GM23338 (cell line): ENCODE data around the gene RBFOX1. TPM values are rescaled to one million over a fixed set of nuclear protein-coding genes. Genes with fewer than 3 reads are reported as not detected.

Experiments used
- ATAC-seq: fragments of 200-7000 bp; cut with Tn5 transposase; 3 replicates; pipeline ENCODE4 v1.9.1; 2020
- DNase-seq: peaks from one replicate; pipeline ENCODE4 v3.0.0-alpha.2; 2015; ENCODE audit warnings: low spot score
- H2AFZ ChIP-seq: fragments of 200-600 bp; sonication (generic); 2 replicates; pipeline ENCODE4 v1.8.0; 2016; ENCODE audit warnings: antibody characterized with exemption, mild to moderate bottlenecking, moderate library complexity
- H3F3A ChIP-seq: fragments of 200-600 bp; sonication (generic); replicated peaks from 2 replicates; pipeline ENCODE4 v1.8.0; 2017; ENCODE audit warnings: antibody characterized with exemption, mixed run types, low read depth
- H3K27ac ChIP-seq: fragments of 200-600 bp; sonication (generic); 2 replicates; pipeline ENCODE4 v1.6.1; 2016; ENCODE audit warnings: low read depth
- H3K27me3 ChIP-seq: fragments of 200-600 bp; sonication (generic); 2 replicates; pipeline ENCODE4 v1.8.0; 2016; ENCODE audit warnings: mild to moderate bottlenecking, mixed run types, moderate library complexity; ENCODE audit not compliant: insufficient read depth
- H3K36me3 ChIP-seq: fragments of 200-600 bp; sonication (generic); 2 replicates; pipeline ENCODE4 v1.8.0; 2016; ENCODE audit warnings: mild to moderate bottlenecking; ENCODE audit not compliant: insufficient read depth
- H3K4me1 ChIP-seq: fragments of 200-600 bp; sonication (generic); 2 replicates; pipeline ENCODE4 v1.8.0; 2016; ENCODE audit warnings: mild to moderate bottlenecking, moderate library complexity; ENCODE audit not compliant: insufficient read depth
- H3K4me2 ChIP-seq: fragments of 200-600 bp; sonication (generic); 2 replicates; pipeline ENCODE4 v1.7.1; 2017; ENCODE audit warnings: mixed run types
- H3K4me3 ChIP-seq: fragments of 200-600 bp; sonication (generic); 2 replicates; pipeline ENCODE4 v1.6.1; 2016; ENCODE audit warnings: mixed run types
- H3K79me2 ChIP-seq: fragments of 200-600 bp; sonication (generic); replicated peaks from 2 replicates; pipeline ENCODE4 v1.8.0; 2017; ENCODE audit warnings: mild to moderate bottlenecking; ENCODE audit not compliant: insufficient read depth
- H3K9me2 ChIP-seq: fragments of 200-600 bp; sonication (generic); 2 replicates; pipeline ENCODE4 v1.8.0; 2017; ENCODE audit not compliant: insufficient read depth
- H4K20me1 ChIP-seq: fragments of 200-600 bp; sonication (generic); replicated peaks from 2 replicates; pipeline ENCODE4 v1.8.0; 2017; ENCODE audit warnings: mild to moderate bottlenecking; ENCODE audit not compliant: insufficient read depth
- H3K27ac Mint-ChIP-seq: 2 replicates; pipeline ENCODE4 v1.8.0; 2020; ENCODE audit warnings: inconsistent platforms, mild to moderate bottlenecking, moderate library complexity, mixed read lengths
- H3K27me3 Mint-ChIP-seq: 3 replicates; pipeline ENCODE4 v1.8.0; 2022; ENCODE audit warnings: low read depth, mild to moderate bottlenecking, moderate library complexity, mixed read lengths, inconsistent platforms; ENCODE audit not compliant: insufficient read depth, poor library complexity
- H3K36me3 Mint-ChIP-seq: 3 replicates; pipeline ENCODE4 v1.8.0; 2021; ENCODE audit warnings: low read depth, mild to moderate bottlenecking, inconsistent platforms, moderate library complexity, mixed read lengths
- H3K4me1 Mint-ChIP-seq: 3 replicates; pipeline ENCODE4 v1.8.0; 2020; ENCODE audit warnings: mild to moderate bottlenecking, inconsistent platforms, mixed read lengths
- H3K4me3 Mint-ChIP-seq: 3 replicates; pipeline ENCODE4 v1.8.0; 2021; ENCODE audit warnings: moderate library complexity, mild to moderate bottlenecking, inconsistent platforms, mixed read lengths
- H3K9me3 Mint-ChIP-seq: 3 replicates; pipeline ENCODE4 v1.8.0; 2020; ENCODE audit warnings: moderate library complexity, mild to moderate bottlenecking, inconsistent platforms, mixed read lengths
- CREB1 ChIP-seq: fragments of 250-450 bp; sonication (Bioruptor Pico); IDR thresholded peaks from 2 replicates; pipeline ENCODE4 v1.5.0; 2020; ENCODE audit warnings: low read depth, mild to moderate bottlenecking, moderate library complexity
- ETS1 ChIP-seq: IDR thresholded peaks from 2 replicates; pipeline ENCODE4 v1.6.1; 2016; ENCODE audit warnings: antibody characterized with exemption
- JUNB ChIP-seq: IDR thresholded peaks from one replicate; pipeline ENCODE4 v1.6.1; 2016; ENCODE audit warnings: antibody characterized with exemption; ENCODE audit not compliant: unreplicated experiment
- NANOG ChIP-seq: IDR thresholded peaks from 2 replicates; pipeline ENCODE4 v1.6.1; 2016; ENCODE audit warnings: antibody characterized with exemption, borderline replicate concordance
- POLR2AphosphoS5 ChIP-seq: IDR thresholded peaks from 2 replicates; pipeline ENCODE4 v1.6.1; 2016; ENCODE audit warnings: antibody characterized with exemption, low read depth
- ZNF462 ChIP-seq: fragments of 250-450 bp; sonication (Bioruptor Pico); IDR thresholded peaks from 2 replicates; pipeline ENCODE4 v1.5.0; 2020; ENCODE audit warnings: mild to moderate bottlenecking, moderate library complexity
- polyA plus RNA-seq: library from polyadenylated mRNA; unstranded; fragments of >200 nt; fragmentation: Nextera tagmentation; extraction: Ambion mirVana; gene quantifications from 2 replicates; pipeline ENCODE4 v1.2.1, GENCODE V29; 2016
- total RNA-seq: library from RNA; depleted of rRNA; stranded (reverse); fragments of >200 nt; shearing (Covaris generic); gene quantifications from 2 replicates; pipeline ENCODE4 v1.2.3, GENCODE V29; 2014

The RBFOX1 gene
- total and polyA plus RNA-seq, 2 experiments from 2014 or later = 2.5 to 3.6 TPM

GRCh38 chr16:7714775-7715174, 382.1 kb downstream of the RBFOX1 start:
- Histone ChIP-seq H3F3A (no peaks in the 10 kb centered on the region), H3K4me2 (no peak overlapping the region), H3K79me2 (no peaks in the 10 kb centered on the region), H3K36me3 (no peaks in the 10 kb centered on the region), H3K4me1 (no peaks in the 10 kb centered on the region; the same call in 1 of the 2 replicates), H2AFZ (no peak overlapping the region), H4K20me1 (no peaks in the 10 kb centered on the region), H3K4me3 (no peak overlapping the region), H3K27me3 (no peaks in the 10 kb centered on the region), H3K27ac (no peak overlapping the region), H3K9me2 (no peaks in the 10 kb centered on the region)
- no peak overlapping the region for H3K27ac Mint-ChIP-seq
- no peak for ATAC-seq
- H3K36me3 Mint-ChIP-seq = no peaks in the 10 kb centered on the region
- TF ChIP-seq NANOG (no peak), ZNF462 (no peak), CREB1 (CRISPR knock-in tag) (no peak), JUNB (no peak), POLR2AphosphoS5 (no peak), ETS1 (no peak)
- H3K4me3 Mint-ChIP-seq = no peak overlapping the region
- H3K27me3 Mint-ChIP-seq = peaks cover 1% of the 10 kb centered on the region
- peaks cover 31% of the 10 kb centered on the region; the same call in 2 of the 3 replicates for H3K4me1 Mint-ChIP-seq
- no peak for DNase-seq
- no peaks in the 10 kb centered on the region for H3K9me3 Mint-ChIP-seq
